DMS79 (cell line): ENCODE measurements around the gene GRAMD1A.
A peak's percentile ranks its signal among the peaks of the same experiment; 100 is the strongest.
"Not testable (repeated sequence)": the region's sequence is repeated elsewhere in the genome, so short reads cannot be mapped to it uniquely, and the experiment has no call there.

Experiments used
- DNase-seq: peaks from one replicate; lab custom pipeline; 2025; lab: John Stamatoyannopoulos, UW

The GRAMD1A gene

GRCh38 chr19:34979819-34980640 is 20.1 kb upstream of the GRAMD1A start:
- no peak for DNase-seq

GRCh38 chr19:34982275-34982674 is 17.8 kb upstream of the GRAMD1A start:
- DNase-seq, result no peak

- DNase-seq, result no peak
Measured at GRCh38 chr19:34983786-34984185, 16.3 kb upstream of the GRAMD1A start.

- DNase-seq, result no peak
Measured at GRCh38 chr19:34984287-34984686, 15.8 kb upstream of the GRAMD1A start.

GRCh38 chr19:34985249-34986022 is 14.7 kb upstream of the GRAMD1A start:
- no peak for DNase-seq

GRCh38 chr19:34988119-34988518 is 12.0 kb upstream of the GRAMD1A start:
- DNase-seq, result no peak

- no peak for DNase-seq
Measured at GRCh38 chr19:34989298-34989697, 10.8 kb upstream of the GRAMD1A start.

- no peak for DNase-seq
Measured at GRCh38 chr19:34990578-34991192, 9.4 kb upstream of the GRAMD1A start.

- no peak for DNase-seq
Measured at GRCh38 chr19:34991542-34992333, 8.4 kb upstream of the GRAMD1A start.

GRCh38 chr19:34992582-34992981 is 7.5 kb upstream of the GRAMD1A start:
- DNase-seq, result not testable (repeated sequence)

GRCh38 chr19:34994286-34994642 is 5.9 kb upstream of the GRAMD1A start:
- DNase-seq, result no peak

- no peak for DNase-seq
Measured at GRCh38 chr19:34994643-34995541, 5.2 kb upstream of the GRAMD1A start.

- no peak for DNase-seq
Measured at GRCh38 chr19:34995551-34995950, 4.6 kb upstream of the GRAMD1A start.

- no peak for DNase-seq
Measured at GRCh38 chr19:34997071-34997617, 3.0 kb upstream of the GRAMD1A start.

GRCh38 chr19:34998224-34998623 is 1.9 kb upstream of the GRAMD1A start:
- DNase-seq, result not testable (repeated sequence)

- DNase-seq, result peak; percentile 75
Measured at GRCh38 chr19:34998777-34999497, 1.2 kb upstream of the GRAMD1A start.

GRCh38 chr19:35000338-35000646 is 169 bp downstream of the GRAMD1A start:
- no peak for DNase-seq

- peak; percentile 6 for DNase-seq
Measured at GRCh38 chr19:35000647-35001501, 751 bp downstream of the GRAMD1A start.

GRCh38 chr19:35002037-35002535 is 2.0 kb downstream of the GRAMD1A start:
- no peak for DNase-seq
